GM18909 (cell line): ENCODE results near the gene SYT13.
"Not testable (repeated sequence)": the region's sequence is repeated elsewhere in the genome, so short reads cannot be mapped to it uniquely, and the experiment has no call there.

Experiments
- ATAC-seq: cut with Tn5 transposase; IDR thresholded peaks from one replicate; pipeline ENCODE4 v1.9.1; 2021; ENCODE audit warnings: mild to moderate bottlenecking; ENCODE audit not compliant: unreplicated experiment, poor library complexity

SYT13 gene

DNA sequence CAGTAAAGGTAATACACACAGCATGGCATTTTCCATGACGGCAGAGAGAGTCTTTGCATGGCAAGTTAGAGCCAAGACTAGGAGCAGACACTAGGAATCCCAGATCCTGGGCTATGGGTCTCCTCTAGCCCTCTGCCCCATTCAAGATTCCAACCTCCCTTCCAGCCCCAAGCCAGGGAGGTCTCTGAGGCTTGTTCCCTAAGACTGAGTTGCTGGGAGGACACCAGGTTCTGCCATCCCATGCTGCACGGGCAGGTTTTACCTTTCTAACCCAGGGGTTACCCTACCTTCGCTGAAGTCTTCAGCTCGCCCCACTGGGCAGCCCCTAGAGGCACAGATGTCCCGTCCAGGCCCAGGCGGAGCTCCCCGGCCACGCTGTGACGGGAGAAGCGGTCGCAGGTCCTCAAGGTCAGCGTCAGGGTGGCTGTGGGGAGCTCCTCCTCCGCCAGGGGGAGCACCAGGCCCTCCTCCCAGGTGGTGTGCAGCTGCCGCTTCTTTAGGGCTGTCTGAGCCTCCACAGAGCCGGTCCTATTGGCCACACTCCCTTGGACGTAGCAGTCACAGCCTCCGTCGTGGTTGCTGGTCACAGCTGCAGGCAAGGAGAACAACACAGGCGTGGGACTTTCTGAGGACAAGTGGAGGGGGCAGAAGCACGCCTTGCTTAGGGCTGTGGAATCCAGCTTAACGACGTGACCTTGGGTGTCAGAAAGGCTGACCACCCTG is 33.8 kb downstream of the SYT13 start:
- ATAC-seq, result no peak

DNA sequence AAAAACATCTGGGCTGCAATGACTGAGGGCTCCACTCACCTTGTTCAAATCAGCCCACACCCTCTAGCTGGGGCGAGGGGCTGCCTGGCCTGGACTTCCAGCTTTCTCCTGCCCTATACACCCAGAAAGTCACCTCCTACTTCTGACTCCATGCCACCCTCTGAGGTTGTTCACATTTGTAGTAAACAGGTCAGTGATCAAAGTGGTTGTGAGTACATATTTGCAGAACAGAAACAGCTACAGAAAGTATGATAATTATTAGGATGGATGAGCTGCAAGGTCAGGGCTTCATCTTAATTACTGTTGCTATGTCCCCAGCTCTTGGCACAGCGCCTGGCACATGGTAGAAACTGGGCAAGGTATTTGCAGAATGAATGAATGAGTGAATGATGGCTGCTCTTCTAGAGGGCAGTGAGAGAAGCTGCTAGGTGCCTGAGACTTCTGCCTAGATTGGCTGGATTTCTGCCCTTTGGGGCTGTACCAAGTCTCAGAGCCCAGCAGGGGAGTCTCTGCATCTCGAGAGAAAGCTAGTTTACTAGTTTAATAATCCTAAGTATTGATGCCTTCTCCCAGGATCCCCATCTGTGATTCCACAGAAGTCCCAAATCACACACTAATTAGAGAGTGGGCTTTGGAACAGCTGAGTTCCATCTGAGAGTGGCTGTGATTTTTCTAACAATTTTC is 36.0 kb downstream of the SYT13 start:
- ATAC-seq, result no peak

DNA sequence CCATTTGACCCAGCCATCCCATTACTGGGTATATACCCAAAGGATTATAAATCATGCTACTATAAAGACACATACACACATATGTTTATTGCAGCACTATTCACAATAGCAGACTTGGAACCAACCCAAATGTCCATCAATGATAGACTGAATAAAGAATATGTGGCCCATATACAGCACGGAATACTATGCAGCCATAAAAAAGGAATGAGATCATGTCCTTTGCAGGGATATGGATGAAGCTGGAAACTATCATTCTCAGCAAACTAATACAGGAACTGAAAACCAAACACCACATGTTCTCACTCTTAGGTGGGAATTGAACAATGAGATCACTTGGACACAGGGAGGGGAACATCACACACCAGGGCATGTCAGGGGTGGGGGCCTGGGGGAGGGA is 36.8 kb downstream of the SYT13 start:
- ATAC-seq, result not testable (repeated sequence)

DNA sequence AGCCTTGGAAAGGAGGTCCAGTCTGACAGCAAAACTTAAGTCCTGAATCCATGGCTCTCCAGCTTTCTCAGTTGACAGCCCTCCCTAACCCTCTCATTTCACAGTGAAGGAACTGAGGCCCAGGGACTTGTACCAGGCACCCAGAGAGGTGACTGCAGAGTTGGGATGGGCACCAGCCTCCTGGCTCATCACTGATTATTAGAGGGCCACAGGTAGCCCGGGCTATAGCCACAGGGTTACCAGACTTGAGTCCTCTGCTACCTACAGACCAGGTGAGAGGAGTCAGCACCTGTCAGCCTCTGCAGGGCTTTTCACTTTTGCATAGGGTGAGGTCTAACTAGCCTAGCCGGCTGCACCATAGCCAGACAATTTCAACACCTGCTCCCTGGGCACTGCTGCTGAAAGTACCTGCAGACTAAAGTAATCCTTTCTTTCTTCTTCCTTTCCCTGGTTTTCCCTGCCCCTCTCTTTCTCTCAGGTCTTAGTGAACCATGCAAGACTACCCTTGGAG is 37.6 kb downstream of the SYT13 start:
- no peak for ATAC-seq

DNA sequence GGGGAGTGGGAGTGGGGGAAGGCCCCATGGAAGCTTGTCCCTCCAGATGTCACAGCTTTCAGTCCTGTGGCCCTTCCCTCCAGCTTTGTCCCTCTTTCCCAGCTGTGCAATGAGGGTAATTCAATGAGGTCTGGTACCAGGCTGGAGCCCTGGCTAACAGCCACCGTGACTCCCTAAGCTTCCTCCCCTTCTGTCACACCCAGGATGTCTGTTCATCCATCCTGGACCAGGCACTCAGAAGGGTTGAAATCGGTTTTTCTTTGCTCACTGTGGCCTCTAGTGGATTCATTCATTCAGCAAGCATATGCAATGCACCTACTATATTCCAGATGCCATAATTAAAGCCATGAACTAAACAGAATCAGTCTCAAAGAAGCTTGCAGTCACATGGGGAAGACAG is 38.7 kb downstream of the SYT13 start:
- ATAC-seq, result no peak

DNA sequence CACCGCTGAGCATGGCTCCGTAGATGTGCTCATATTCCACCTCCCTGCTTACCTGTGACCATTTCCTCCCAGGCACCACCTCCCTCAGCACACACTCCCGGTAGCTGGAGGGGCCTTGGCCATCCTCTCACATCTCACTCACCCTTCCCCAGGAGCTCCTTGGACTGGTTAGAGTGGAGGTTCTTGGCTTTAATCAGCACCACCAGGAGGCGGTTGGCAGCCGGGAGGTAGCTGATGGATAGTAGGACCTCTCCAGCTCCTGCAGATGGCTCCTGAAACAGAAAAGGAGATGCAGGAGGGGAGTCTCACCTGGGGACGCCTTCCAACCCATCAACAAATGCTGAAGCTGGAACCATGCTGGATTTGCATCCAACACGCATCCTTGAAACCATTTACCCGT is 39.9 kb downstream of the SYT13 start:
- ATAC-seq, result no peak

DNA sequence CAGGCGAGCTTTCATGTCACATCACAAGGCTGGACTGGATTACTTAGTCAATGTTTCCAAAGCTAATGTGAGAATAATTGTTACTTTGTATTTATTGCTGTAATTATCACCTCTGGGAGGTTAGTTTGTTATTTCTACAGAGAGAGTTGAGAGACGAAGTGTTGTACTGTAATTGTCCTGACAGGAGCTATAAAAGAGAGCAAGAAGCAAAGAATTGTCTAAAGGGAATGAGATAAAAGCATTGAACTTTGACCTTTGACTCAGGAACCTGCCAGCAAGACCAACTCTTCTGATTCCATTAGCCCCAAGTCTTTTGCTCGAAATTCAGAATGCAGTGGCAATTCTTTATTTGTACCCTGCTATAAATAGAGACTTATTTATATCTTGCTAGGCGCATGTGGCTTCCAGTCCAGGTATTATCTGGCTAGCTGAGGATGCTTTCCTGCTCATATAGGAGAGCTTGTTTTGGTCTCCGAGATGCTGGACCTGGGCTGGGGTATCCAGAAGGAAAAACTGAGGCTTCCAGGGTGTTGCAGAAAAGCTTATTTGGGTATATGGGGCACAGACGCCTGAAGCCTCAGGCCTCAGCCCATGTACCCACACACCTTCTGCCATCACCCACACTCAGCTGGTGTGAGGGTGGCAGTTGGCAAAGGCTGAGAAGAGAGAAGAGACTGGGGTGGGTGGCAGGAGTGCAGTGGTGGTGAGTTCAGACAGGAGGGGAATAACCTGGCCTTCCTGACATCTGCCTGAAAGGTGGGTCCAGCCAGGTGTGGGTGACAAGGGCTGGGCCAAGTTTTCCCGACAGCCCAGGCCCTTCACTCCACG is 40.7 kb downstream of the SYT13 start:
- no peak for ATAC-seq

DNA sequence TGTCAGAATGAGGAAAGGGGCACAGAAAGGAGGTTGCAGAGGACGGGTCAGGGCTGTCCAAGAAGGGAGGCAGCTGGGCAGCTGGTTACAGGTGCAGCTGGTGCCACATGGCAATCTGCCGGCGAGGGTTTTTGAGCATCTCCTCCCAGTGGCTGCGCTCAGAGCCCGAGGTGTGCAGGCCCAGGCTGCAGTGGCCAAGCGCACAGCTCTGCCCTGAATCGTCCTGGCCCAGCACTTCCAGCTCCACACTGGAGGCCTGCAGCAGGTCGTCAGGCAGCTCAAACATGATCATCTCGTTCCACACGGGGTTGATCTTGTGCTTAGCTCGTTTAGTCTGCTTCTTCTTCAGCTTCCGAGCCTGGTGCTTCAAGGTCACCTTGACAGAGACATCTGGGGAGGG is 42.2 kb downstream of the SYT13 start:
- ATAC-seq, result no peak

DNA sequence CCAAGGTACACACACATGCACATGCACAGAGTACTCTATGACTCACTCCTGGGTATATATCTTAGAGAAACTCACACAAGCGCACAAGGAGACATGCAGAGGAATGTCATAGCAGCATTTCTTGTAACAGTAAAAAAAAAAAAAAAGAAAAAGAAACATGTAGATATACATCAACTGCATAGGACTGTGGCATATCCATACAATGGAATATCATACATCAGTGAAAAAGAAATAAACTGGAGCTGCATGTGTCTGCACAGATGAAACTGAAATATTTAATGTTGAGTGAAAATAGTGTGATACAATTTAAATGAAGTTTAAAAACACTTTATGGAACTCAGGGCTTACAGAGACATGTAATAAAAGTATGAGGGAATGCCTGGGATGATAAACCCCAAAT is 46.4 kb downstream of the SYT13 start:
- no peak for ATAC-seq

DNA sequence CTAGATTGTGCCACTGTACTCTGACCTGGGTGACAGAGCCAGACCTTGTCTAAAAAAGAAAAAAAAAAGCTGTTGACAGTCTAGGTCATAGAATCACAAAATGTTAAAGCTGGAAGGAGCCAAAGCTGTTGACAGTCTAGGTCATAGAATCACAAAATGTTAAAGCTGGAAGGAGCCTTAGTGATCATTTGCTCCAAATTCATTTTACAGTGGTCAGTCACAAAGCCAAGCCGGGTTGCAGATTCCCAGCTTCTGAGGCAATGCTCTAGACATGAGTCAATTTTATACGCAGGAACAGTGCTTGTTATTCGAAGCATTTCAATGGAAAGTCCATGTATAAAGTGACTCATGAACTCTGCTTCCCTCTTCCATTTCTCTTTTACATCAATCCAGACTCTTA is 47.4 kb downstream of the SYT13 start:
- ATAC-seq, result no peak

DNA sequence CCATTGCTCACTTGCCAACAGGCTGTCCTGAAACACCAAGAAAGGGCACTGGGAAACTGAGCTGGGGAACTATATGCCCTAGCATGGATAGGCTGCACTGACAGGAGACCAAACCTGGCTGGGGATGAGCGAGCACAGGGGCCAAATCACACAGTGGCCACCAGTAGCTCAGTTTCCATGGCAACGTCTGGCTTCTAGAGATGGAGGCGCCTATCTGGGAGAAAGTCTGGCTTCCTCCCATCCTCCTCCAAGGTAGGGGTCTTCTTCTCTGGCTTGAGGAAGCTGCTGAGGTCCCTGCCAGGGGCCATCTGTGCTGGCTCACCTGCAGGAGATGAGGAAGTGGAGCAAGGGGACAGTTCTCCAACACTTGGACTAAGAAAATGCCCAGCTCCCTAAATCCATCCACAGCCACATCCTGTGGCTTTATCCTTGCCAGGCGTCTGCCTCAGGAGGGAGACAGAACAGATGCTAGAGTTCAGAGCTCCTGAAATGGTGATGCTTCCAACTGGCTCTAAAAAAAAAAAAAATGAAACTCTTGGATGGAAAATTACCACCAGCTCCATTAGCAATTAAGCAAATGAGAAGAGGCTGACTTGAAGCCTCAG is 48.3 kb downstream of the SYT13 start:
- no peak for ATAC-seq

DNA sequence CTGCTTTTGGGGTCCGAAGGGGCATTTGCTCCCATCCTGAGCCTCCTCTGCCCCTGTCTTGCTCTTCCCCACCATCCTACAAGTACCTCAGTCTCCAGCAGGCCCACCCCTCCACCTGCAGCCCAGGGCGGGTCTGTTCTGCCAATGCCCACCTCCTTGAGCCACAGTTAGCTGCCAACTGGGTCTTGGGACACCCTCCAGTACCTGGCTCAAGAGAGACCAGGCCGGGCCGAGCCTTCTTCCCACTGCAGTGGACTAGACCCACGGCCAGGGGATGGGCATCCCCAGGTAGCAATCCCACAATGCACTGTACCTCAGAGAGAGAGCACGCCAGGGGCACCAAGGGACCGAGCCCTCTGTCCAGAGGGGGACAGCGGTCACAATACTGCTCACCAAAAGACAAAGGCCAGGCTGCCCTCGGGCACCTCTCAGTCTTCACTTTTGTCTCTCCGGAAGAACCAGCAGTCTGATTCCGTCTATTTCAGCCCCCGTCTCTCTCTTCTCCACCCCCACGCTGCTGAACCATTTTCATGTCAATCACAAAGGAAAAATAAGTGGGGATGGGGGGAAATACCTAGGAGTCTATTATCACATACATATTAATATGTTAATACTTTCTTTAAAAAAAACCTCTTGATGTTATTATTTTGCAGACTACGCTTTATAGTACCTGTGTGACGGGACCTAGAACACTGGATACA is 51.7 kb downstream of the SYT13 start:
- no peak for ATAC-seq

DNA sequence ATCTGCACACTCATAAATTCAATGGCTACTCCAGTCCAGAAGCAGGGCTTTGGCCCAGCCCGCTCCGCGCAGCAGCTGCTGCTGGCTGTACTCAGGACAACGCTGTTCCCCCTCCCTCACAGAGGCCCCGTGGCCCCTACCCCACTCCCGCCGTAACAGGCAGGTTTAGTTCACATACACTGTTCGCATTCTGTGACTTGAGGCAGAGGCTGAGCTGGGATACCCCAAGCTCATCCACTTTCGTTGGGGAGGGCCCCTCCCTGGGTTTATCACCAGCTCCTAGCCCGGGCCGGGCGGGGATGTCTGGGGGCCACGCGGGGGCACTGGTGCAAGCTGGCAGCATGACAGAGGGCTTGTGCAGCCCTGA is 52.4 kb downstream of the SYT13 start:
- ATAC-seq, result peak; percentile 18

DNA sequence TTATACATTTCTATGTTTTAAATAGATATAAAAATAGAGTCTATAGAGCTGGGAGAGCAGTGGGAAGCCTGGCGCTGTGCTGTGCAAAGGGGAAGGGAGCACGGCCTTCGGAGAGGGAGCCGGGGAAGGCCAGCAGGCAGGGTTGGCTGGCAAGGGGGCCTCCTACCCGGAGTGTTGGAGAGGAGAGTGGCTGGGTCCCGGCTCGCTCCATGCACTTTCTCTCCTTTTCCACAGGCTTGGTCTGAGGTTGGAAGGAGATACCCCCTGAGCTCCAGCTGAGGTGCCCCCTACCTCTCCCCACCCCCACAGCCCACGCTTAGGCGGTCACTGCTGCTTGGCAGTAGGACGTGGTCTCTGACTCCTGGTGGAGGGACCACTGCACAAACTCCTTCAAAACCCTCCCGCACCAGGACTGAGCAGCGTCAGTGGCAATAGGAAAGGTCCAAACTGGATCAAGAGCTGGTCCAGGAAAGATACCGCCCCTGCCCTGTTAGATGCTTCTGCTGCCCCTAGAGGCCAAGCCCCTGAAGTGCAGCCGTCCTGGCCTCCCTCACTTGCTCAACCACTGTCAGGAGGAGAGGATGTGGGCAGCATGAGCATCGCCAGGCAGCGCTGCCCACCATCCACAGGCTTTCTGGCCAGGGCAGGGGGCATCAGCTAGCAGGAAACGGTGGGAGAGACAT is 52.9 kb downstream of the SYT13 start:
- ATAC-seq, result peak; percentile 80

DNA sequence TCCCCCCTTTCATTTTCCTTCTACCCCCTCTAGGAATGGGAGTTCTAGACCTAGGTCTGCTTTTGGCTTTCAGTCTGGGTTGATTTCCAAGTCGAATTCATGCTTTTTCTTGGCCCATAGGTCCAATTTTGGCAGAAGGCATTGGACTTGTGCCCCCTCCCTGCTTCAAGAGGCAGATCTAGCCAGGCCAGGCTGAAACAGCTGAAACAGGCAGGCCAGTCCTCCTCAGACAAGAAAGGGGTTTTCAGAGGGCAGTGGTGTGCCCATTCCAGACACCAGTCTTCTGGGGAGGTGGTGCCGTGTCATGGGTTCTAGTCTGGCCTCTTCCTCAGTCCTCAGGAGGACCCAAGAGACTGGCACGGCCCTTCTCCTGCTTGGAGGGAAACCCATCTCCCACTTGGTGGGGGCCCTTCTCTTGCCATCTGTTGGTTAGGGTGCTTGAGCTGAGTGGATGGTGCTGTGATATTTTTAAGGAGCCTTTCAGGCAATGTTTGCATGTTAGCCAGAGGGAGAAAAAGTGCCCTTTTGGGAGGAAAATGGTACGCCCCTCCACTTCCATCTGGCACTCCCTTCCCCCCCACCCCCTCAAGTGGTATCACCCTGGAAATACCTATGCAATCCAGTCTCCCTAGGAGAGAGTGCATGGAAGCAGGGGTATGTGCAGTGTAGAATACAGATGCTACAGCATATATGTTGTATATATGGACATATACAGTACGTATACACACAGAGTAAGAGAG is 53.6 kb downstream of the SYT13 start:
- no peak for ATAC-seq

DNA sequence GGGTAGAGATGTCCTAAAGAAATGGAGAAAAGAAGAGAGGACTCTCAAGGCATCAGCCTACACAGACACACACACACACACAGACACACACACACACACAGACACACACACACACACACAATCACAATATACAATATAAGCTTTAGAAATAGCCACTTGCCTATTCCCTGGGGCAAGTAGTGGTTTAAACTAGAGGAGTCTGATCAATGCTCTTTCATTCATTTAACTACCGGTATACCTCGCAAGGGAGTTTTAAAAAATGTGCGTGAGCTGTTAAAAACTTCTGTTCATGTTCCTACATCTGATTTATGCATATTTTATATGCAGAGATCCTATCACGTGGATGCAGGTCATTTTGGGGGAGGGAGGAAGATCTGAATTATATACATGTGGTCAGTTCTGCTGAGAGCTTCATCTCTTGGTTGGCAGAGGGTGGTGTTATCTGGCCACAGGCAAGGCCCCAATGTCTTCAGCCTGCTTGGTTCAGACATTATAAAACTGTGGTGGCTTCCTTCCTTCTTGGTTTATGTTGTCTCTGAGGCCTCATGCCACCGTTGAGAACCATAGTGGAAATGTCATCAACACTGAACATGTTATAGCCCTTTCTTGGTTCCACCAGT is 56.6 kb downstream of the SYT13 start:
- no peak for ATAC-seq

DNA sequence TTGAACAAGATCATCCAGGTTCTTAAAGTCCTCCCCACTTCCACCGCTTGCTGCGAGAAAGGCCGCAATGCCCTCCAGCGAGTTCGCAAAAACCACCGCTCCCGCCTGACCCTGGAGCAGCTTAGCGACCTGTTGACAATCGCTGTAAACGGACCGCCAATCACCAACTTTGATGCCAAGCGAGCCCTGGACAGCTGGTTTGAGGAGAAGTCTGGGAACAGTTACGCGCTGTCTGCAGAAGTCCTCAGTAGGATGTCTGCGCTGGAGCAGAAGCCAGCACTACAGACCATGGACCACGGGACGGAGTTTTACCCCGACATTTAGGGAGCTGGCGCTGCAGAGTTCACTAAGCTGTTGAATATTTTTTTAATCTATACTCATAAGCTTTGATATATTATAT is 58.3 kb downstream of the SYT13 start:
- ATAC-seq, result no peak

DNA sequence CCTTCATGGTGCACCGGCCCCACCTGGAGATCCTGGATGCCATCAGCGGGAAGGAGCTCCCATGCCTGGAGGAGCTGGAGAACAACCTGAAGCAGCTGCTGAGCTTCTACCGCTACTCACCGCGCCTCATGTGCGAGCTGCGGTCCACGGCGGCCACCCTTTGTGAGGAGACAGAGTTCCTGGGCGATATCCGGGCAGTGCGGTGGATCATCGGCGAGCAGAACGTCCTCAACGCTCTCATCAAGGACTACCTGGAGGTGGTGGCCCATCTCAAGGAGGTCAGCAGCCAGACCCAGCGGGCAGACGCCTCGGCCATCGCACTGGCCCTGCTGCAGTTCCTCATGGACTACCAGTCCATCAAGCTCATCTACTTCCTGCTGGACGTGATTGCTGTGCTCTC is 59.2 kb downstream of the SYT13 start:
- ATAC-seq, result no peak
